MM.1S (cell line): ENCODE results near the gene CETN1.

ENCODE experiments used
- DNase-seq: peaks from one replicate; pipeline ENCODE4 v3.0.0-alpha.2; 2015
- H2AFZ ChIP-seq: fragments of 300-600 bp; sonication (generic); 2 replicates; pipeline ENCODE4 v1.6.0; 2016; ENCODE audit warnings: antibody characterized with exemption, low read length
- H3F3A ChIP-seq: fragments of 300-600 bp; sonication (generic); 2 replicates; pipeline ENCODE4 v1.6.1; 2016; ENCODE audit warnings: mild to moderate bottlenecking, antibody characterized with exemption, low read length, moderate library complexity, mixed read lengths; ENCODE audit not compliant: insufficient read depth
- H3K27ac ChIP-seq: fragments of 300-600 bp; sonication (generic); 2 replicates; pipeline ENCODE4 v1.5.1; 2016; ENCODE audit warnings: mild to moderate bottlenecking, low read length
- H3K27me3 ChIP-seq: fragments of 300-600 bp; sonication (generic); replicated peaks from 2 replicates; pipeline ENCODE4 v1.6.0; 2016; ENCODE audit warnings: low read length; ENCODE audit not compliant: insufficient read depth
- H3K36me3 ChIP-seq: fragments of 300-600 bp; sonication (generic); replicated peaks from 2 replicates; pipeline ENCODE4 v1.6.1; 2016; ENCODE audit warnings: mild to moderate bottlenecking, low read length, mixed read lengths; ENCODE audit not compliant: insufficient read depth
- H3K4me1 ChIP-seq: fragments of 300-600 bp; sonication (generic); 2 replicates; pipeline ENCODE4 v1.6.1; 2016; ENCODE audit warnings: low read length, mixed read lengths
- H3K4me2 ChIP-seq: fragments of 300-600 bp; sonication (generic); 2 replicates; pipeline ENCODE4 v1.6.0; 2016; ENCODE audit warnings: low read depth, low read length
- H3K4me3 ChIP-seq: fragments of 300-600 bp; sonication (generic); 2 replicates; pipeline ENCODE4 v1.5.1; 2016; ENCODE audit warnings: low read length, mixed read lengths
- H3K79me2 ChIP-seq: fragments of 300-600 bp; sonication (generic); 2 replicates; pipeline ENCODE4 v1.6.1; 2016; ENCODE audit warnings: mixed run types, low read length, mixed read lengths
- H3K9ac ChIP-seq: fragments of 300-600 bp; sonication (generic); 2 replicates; pipeline ENCODE4 v1.6.1; 2016; ENCODE audit warnings: low read length, mixed read lengths
- H3K9me2 ChIP-seq: fragments of 300-600 bp; sonication (generic); replicated peaks from 2 replicates; pipeline ENCODE4 v1.6.1; 2016; ENCODE audit warnings: mild to moderate bottlenecking, low read length, mixed read lengths; ENCODE audit not compliant: insufficient read depth
- H3K9me3 ChIP-seq: fragments of 300-600 bp; sonication (generic); replicated peaks from 2 replicates; pipeline ENCODE4 v1.6.1; 2016; ENCODE audit warnings: mild to moderate bottlenecking, low read length, mixed read lengths; ENCODE audit not compliant: insufficient read depth
- H4K20me1 ChIP-seq: fragments of 300-600 bp; sonication (generic); 2 replicates; pipeline ENCODE4 v1.6.1; 2016; ENCODE audit warnings: mild to moderate bottlenecking, low read length, moderate library complexity, mixed read lengths; ENCODE audit not compliant: insufficient read depth
- CTCF ChIP-seq: fragments of 300-600 bp; sonication (generic); IDR thresholded peaks from 2 replicates; pipeline ENCODE4 v1.5.1; 2016; ENCODE audit warnings: antibody characterized with exemption, low read length, mixed read lengths
- EZH2 ChIP-seq: fragments of 300-600 bp; sonication (generic); optimal IDR thresholded peaks from 2 replicates; pipeline ENCODE3; 2017; ENCODE audit warnings: low read depth, mild to moderate bottlenecking, antibody characterized with exemption, low read length, mixed read lengths
- EZH2phosphoT487 ChIP-seq: fragments of 300-600 bp; sonication (generic); IDR thresholded peaks from 2 replicates; pipeline ENCODE4 v1.6.1; 2018; ENCODE audit warnings: antibody characterized with exemption, low read length

Gene CETN1

GRCh38 chr18:572831-573289 is 7.3 kb upstream of the CETN1 start:
- no peaks in the 10 kb centered on the region for H3K27me3 ChIP-seq
- no peak for DNase-seq
- no peaks in the 10 kb centered on the region for H3K36me3 ChIP-seq
- H4K20me1 ChIP-seq, result no peaks in the 10 kb centered on the region
- no peaks in the 10 kb centered on the region for H3K4me1 ChIP-seq
- no peaks in the 10 kb centered on the region for H3K79me2 ChIP-seq
- H3K9ac ChIP-seq, result no peak overlapping the region
- no peak overlapping the region for H3K4me2 ChIP-seq
- no peaks in the 10 kb centered on the region for H3K9me2 ChIP-seq
- H2AFZ ChIP-seq, result no peak overlapping the region
- TF ChIP-seq EZH2 (no peak), CTCF (no peak), EZH2phosphoT487 (no peak)
- H3K9me3 ChIP-seq, result no peaks in the 10 kb centered on the region
- no peak overlapping the region for H3K4me3 ChIP-seq
- H3K27ac ChIP-seq, result no peak overlapping the region
- H3F3A ChIP-seq, result no peaks in the 10 kb centered on the region

GRCh38 chr18:573385-573784 is 6.8 kb upstream of the CETN1 start:
- Histone ChIP-seq H3K4me3 (no peak overlapping the region), H2AFZ (no peak overlapping the region), H3K9me2 (no peaks in the 10 kb centered on the region), H3K4me1 (no peaks in the 10 kb centered on the region), H3K36me3 (no peaks in the 10 kb centered on the region), H3K9me3 (no peaks in the 10 kb centered on the region), H3K27ac (no peak overlapping the region), H3K4me2 (no peak overlapping the region), H3K9ac (no peak overlapping the region), H3F3A (no peaks in the 10 kb centered on the region), H4K20me1 (no peaks in the 10 kb centered on the region), H3K79me2 (no peaks in the 10 kb centered on the region), H3K27me3 (no peaks in the 10 kb centered on the region)
- TF ChIP-seq EZH2, result no peak
- TF ChIP-seq EZH2phosphoT487, result no peak
- no peak for TF ChIP-seq CTCF
- no peak for DNase-seq

GRCh38 chr18:574149-574860 is 5.9 kb upstream of the CETN1 start:
- no peaks in the 10 kb centered on the region for H3K36me3 ChIP-seq
- no peaks in the 10 kb centered on the region for H3K9me3 ChIP-seq
- no peak for DNase-seq
- no peak overlapping the region for H3K9ac ChIP-seq
- H3K4me1 ChIP-seq, result no peaks in the 10 kb centered on the region
- H3K79me2 ChIP-seq, result no peaks in the 10 kb centered on the region
- no peak overlapping the region for H2AFZ ChIP-seq
- H3K4me2 ChIP-seq, result no peak overlapping the region
- no peak overlapping the region for H3K4me3 ChIP-seq
- TF ChIP-seq CTCF, result no peak
- no peak for TF ChIP-seq EZH2phosphoT487
- TF ChIP-seq EZH2, result no peak
- H4K20me1 ChIP-seq, result no peaks in the 10 kb centered on the region
- H3K9me2 ChIP-seq, result no peaks in the 10 kb centered on the region
- no peaks in the 10 kb centered on the region for H3F3A ChIP-seq
- no peak overlapping the region for H3K27ac ChIP-seq
- H3K27me3 ChIP-seq, result no peaks in the 10 kb centered on the region
